ENCODE results near the gene FTO.
"Not testable (repeated sequence)": the region's sequence is repeated elsewhere in the genome, so short reads cannot be mapped to it uniquely, and the experiment has no call there.

The FTO gene

DNA sequence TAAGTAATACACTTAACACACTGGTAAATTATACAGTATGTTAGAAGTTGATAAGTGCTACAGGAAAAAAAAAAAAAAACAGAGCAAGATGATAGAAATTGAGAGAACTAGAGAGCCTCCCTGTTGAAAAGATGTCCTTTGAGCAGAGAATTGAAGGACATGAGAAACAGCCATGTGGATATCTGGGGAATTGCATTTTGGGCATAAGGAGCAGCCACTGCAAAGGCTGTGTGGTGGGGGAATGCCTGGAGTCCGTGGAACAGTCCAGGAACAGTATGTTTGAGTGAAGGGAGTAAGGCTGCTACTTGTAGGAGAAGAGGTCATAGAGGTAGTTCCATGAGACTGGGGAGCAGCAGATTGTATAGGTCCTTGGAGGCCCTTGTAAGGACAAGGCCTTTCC lies 178.4 kb downstream of the FTO start:
- no peak for DNase-seq
- TF ChIP-seq, protein P1, sequence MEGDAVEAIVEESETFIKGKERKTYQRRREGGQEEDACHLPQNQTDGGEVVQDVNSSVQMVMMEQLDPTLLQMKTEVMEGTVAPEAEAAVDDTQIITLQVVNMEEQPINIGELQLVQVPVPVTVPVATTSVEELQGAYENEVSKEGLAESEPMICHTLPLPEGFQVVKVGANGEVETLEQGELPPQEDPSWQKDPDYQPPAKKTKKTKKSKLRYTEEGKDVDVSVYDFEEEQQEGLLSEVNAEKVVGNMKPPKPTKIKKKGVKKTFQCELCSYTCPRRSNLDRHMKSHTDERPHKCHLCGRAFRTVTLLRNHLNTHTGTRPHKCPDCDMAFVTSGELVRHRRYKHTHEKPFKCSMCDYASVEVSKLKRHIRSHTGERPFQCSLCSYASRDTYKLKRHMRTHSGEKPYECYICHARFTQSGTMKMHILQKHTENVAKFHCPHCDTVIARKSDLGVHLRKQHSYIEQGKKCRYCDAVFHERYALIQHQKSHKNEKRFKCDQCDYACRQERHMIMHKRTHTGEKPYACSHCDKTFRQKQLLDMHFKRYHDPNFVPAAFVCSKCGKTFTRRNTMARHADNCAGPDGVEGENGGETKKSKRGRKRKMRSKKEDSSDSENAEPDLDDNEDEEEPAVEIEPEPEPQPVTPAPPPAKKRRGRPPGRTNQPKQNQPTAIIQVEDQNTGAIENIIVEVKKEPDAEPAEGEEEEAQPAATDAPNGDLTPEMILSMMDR (IDR thresholded peaks at IDR 0.05; ENCODE audit: low read depth, low read length), result no peak
- no peaks in the 10 kb centered on the region for H3K9me3 ChIP-seq
- H3K4me1 ChIP-seq, result peaks cover 3% of the 10 kb centered on the region; the same call in 1 of the 2 replicates
- peaks cover 7% of the 10 kb centered on the region for H3K36me3 ChIP-seq
- H3K27me3 ChIP-seq, result no peaks in the 10 kb centered on the region
- H3K4me3 ChIP-seq (ENCODE audit: low read depth, low read length), result no peak overlapping the region

DNA sequence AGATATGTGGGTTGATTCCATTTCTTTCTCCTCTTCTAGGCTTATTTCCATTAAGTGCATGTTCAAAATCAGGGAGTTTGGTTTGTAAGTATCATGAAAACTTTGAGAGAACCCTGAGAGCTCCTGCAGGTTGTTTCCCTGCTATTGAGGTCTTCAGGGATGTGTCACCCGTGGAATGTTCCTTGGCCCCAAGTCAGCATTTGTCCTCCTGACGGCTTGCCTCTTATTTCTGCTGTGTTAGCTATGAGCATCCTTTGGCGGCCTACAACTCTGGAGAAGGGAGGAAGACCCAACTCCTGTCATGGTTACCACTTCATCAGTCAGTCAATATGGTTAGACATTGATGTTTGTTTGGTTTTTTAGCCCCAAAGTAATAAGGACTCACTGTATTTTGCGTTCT lies 180.8 kb downstream of the FTO start:
- Histone ChIP-seq H3K27me3 (no peaks in the 10 kb centered on the region), H3K4me3 (ENCODE audit: low read depth, low read length) (no peak overlapping the region), H3K36me3 (peaks cover 12% of the 10 kb centered on the region), H3K4me1 (peaks cover 3% of the 10 kb centered on the region; the same call in 1 of the 2 replicates), H3K9me3 (no peaks in the 10 kb centered on the region)
- no peak for DNase-seq
- TF ChIP-seq, protein P1 (IDR thresholded peaks at IDR 0.05; ENCODE audit: low read depth, low read length), result no peak

DNA sequence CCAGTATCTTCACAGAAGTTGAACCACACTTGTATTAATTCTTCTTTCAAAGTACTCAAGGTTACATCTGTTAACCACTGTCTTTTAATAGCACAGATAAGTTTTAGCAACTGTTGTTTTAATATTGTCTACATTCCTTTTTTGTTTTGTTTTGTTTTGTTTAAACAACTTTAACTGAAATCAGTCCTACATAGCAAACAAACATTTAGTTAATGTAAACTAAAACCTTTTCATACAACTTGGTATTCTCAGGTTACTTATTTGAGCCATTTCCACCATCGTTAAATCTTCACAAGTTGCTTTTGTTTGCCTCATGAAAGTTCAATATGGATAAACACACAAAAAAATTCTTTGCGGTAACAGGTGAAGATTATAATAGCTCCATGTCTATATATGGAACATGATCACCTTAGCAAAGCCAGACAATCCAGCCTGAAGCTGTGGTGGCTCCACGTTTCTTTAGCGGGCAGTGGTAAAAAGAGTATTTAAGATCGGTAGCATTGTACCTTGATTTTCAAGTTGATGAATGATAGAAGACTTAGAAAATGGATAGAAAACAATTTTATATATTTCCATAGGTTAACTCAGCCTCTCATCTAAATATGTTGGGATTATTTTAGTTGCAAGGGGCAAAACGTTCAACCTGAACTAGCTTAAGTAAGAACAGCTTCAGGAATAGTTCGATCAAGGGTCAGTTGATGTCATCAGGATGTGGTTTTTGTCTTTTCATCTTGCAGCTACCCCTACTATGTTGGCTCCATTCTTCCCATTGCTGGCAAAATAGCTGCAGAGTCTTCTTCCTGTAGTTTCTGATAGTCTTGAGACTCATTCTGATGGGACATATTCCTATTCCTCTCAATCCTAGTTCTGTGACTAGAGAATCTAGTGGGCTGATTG lies 182.8 kb downstream of the FTO start:
- DNase-seq, result no peak
- TF ChIP-seq, protein P1 (IDR thresholded peaks at IDR 0.05; ENCODE audit: low read depth, low read length), result no peak
- H3K27me3 ChIP-seq, result no peaks in the 10 kb centered on the region
- H3K36me3 ChIP-seq, result peaks cover 9% of the 10 kb centered on the region; the same call in 1 of the 2 replicates
- peaks cover 3% of the 10 kb centered on the region for H3K4me1 ChIP-seq
- H3K9me3 ChIP-seq, result no peaks in the 10 kb centered on the region
- no peak overlapping the region for H3K4me3 ChIP-seq (ENCODE audit: low read depth, low read length)

DNA sequence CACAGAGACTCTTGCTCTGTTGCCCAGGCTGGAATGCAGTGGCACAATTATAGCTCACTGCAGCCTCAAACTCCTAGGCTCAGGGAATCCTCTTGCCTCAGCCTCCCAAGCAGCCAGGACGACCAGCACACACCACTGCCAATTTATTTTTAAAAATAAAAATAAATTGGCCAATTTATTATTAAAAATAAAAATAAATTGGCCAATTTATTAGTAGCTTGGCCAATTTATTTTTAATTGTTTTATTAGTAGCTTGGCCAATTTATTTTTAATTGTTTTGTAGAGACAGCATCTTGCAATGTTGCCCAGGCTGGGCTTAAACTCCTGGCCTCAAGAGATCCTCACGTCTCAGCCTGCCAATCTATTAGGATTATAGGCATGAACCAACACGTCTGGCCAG lies 184.3 kb downstream of the FTO start:
- Histone ChIP-seq H3K4me3 (ENCODE audit: low read depth, low read length) (no peak overlapping the region), H3K27me3 (no peaks in the 10 kb centered on the region), H3K4me1 (peaks cover 12% of the 10 kb centered on the region), H3K9me3 (no peaks in the 10 kb centered on the region; the same call in 1 of the 2 replicates), H3K36me3 (peaks cover 9% of the 10 kb centered on the region; the same call in 1 of the 2 replicates)
- DNase-seq, result no peak
- TF ChIP-seq, protein P1 (IDR thresholded peaks at IDR 0.05; ENCODE audit: low read depth, low read length), result no peak

DNA sequence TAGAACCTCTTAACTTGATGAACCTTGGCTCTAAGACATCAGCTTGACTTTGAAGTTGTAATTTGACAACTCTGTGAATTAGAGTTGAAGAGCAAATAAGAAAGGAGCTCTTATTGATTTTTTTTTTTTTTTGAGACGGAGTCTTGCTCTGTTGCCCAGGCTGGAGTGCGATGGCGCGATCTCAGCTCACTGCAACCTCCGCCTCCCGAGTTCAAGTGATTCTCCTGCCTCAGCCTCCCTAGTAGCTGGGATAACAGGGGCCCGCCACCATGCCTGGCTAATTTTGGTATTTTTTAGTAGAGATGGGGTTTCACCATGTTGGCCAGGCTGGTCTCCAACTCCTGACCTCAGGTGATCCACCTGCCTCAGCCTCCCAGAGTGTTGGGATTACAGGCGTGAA lies 186.9 kb downstream of the FTO start:
- H3K36me3 ChIP-seq; H3K4me3 ChIP-seq (ENCODE audit: low read depth, low read length): not testable (repeated sequence)

DNA sequence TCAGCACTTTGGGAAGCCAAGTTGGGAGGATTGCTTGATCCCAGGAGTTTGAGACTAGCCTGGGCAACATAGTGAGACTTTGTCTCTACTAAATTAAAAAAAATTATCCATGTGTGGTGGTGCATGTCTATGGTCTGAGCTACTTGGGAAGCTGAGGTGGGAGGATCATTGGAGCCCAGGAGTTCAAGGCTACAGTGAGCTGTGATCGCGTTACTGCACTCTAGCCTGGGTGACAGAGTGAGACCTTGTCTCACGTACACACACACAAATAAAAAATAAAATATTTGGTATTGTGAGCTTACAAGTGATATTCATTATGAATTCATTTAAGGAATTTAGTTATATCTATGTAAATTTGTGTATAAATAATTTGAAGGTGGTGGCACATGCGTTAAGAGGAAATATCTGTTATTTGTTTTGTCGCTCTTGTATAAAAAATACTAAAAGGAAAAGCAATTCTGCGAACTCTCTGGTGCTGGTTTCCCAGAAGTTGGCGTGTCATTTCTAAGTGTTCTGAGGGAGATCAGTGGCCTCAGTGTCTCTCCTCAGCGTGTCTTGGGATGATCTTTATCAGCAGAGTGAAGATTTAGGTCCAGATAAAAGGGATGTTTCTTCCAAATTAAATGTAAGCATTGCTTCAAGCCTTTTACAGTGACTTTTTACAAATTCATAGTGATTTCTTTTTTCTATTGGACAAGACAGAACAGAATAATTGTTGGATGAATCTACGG lies 187.6 kb downstream of the FTO start:
- Histone ChIP-seq H3K27me3 (no peaks in the 10 kb centered on the region), H3K4me3 (ENCODE audit: low read depth, low read length) (no peak overlapping the region), H3K4me1 (peaks cover 9% of the 10 kb centered on the region)

More for the DNA sequence above, 186.9 kb downstream of the FTO start:
- not testable (repeated sequence) for H3K9me3 ChIP-seq, DNase-seq, H3K27me3 ChIP-seq
- H3K4me1 ChIP-seq, result peaks cover 12% of the 10 kb centered on the region

More for the DNA sequence above, 187.6 kb downstream of the FTO start:
- Histone ChIP-seq H3K9me3 (no peaks in the 10 kb centered on the region; the same call in 1 of the 2 replicates), H3K36me3 (peaks cover 5% of the 10 kb centered on the region; the same call in 1 of the 2 replicates)
- TF ChIP-seq, protein P1 (IDR thresholded peaks at IDR 0.05; ENCODE audit: low read depth, low read length), result no peak
- DNase-seq, result no peak

All from BE2C (cell line).